Ovary (tissue), 9 donors: ENCODE results near the gene RFPL1. TPM values are rescaled to one million over a fixed set of nuclear protein-coding genes. Genes with fewer than 3 reads are reported as not detected.
"Not testable (repeated sequence)": the region's sequence is repeated elsewhere in the genome, so short reads cannot be mapped to it uniquely, and the experiment has no call there.

ENCODE experiments used
- DNase-seq, 5 donors: peaks; one replicate each; pipeline ENCODE4 v3.0.0-alpha.2; 2019 to 2020
- H3K27ac ChIP-seq, 2 donors: fragments of 200-600 bp; one replicate each; pipeline versions ENCODE4 v1.5.1 to v1.8.0; 2019 to 2022
- H3K27me3 ChIP-seq: fragments of 200-600 bp; one replicate; pipeline ENCODE4 v1.8.0; 2022
- H3K36me3 ChIP-seq: fragments of 200-600 bp; sonication (generic); one replicate; pipeline ENCODE4 v1.5.1; 2019
- H3K4me1 ChIP-seq: one replicate; pipeline ENCODE4 v1.8.1; 2013; ENCODE audit warnings: mild to moderate bottlenecking, moderate library complexity; ENCODE audit not compliant: insufficient read depth
- H3K4me3 ChIP-seq: fragments of 200-600 bp; sonication (generic); one replicate; pipeline ENCODE4 v1.5.1; 2017
- H3K9me3 ChIP-seq, 2 donors: fragments of 200-600 bp in 1 of 2; sonication (generic) in 1 of 2; one replicate each; pipeline versions ENCODE4 v1.5.1 to v1.8.1; 2013 to 2019; ENCODE audit warnings: mild to moderate bottlenecking in 1 of 2, moderate library complexity in 1 of 2
- EP300 ChIP-seq: sonication (generic); formaldehyde crosslinking; IDR thresholded peaks from one replicate; pipeline ENCODE4 v1.6.1; 2017; ENCODE audit warnings: antibody characterized with exemption
- POLR2A ChIP-seq: fragments of 450-650 bp; IDR thresholded peaks from one replicate; pipeline ENCODE4 v1.6.1; 2017; ENCODE audit warnings: antibody characterized with exemption, mild to moderate bottlenecking, moderate library complexity
- WGBS, 3 donors: extraction: QIAGEN DNeasy Blood & Tissue Kit in 1 of 3; methylation state at CpG; one replicate each; pipeline versions ENCODE4 v1.1.5 to v1.1.7; 2013 to 2017; 5-methylcytosine and 5-hydroxymethylcytosine counted together
- intact Hi-C, 4 donors: fragments of 100-400 bp; cut with DNase I; formaldehyde crosslinking; loops; one replicate each; pipeline versions ENCODE4 v1.11.0 to v1.15.1; 2022 to 2023
- polyA plus RNA-seq, 2 donors: library from polyadenylated mRNA; stranded (reverse); fragments of 200-250 nt in 1 of 2; fragments of 350-450 nt in 1 of 2; fragmentation: Illumina TruSeq in 1 of 2; extraction: RNeasy Lipid Tissue Mini Kit (QIAGEN cat#74804) in 1 of 2; gene quantifications; one replicate each; pipeline ENCODE4 v1.2.3, GENCODE V29; 2013 to 2014
- total RNA-seq, 7 donors: library from RNA; depleted of rRNA in 2 of 7; stranded (reverse); fragments of >200 nt in 2 of 7; fragmentation: NEBNext Ultra II Directional in 3 of 7; extraction: Animal tissue kit (Norgen Biotek cat#: 25700) in 3 of 7; gene quantifications; one replicate each; pipeline versions ENCODE4 v1.1.0 to v1.2.4, GENCODE V29; 2016 to 2023
- TF ChIP-seq, protein P1 (sequence below), 3 donors: fragments of 450-650 bp in 2 of 3; fragments of 200-600 bp in 1 of 3; IDR thresholded peaks; one replicate each; pipeline versions ENCODE4 v1.5.1 to v1.8.0; 2016 to 2022; ENCODE audit warnings: antibody characterized with exemption in 3 of 3, mild to moderate bottlenecking in 1 of 3
- donor health status: DM: no; HTN: no; CAD: no; lungs with moderate emphysema.
- donor health status: DM: no; HTN: no; CAD: no.
- donor health status: Bipolar disorder and iron deficiency.
- donor health status: DM: yes; HTN: yes; CAD: no.
- donor health status: DM: no; HTN: no; CAD: no.
- donor health status: DM: yes; HTN: yes; CAD: no.

Gene RFPL1
- total and polyA plus RNA-seq, 9 donors = not detected

- TF ChIP-seq POLR2A = no peak
- no peak for TF ChIP-seq EP300
- TF ChIP-seq, protein P1, sequence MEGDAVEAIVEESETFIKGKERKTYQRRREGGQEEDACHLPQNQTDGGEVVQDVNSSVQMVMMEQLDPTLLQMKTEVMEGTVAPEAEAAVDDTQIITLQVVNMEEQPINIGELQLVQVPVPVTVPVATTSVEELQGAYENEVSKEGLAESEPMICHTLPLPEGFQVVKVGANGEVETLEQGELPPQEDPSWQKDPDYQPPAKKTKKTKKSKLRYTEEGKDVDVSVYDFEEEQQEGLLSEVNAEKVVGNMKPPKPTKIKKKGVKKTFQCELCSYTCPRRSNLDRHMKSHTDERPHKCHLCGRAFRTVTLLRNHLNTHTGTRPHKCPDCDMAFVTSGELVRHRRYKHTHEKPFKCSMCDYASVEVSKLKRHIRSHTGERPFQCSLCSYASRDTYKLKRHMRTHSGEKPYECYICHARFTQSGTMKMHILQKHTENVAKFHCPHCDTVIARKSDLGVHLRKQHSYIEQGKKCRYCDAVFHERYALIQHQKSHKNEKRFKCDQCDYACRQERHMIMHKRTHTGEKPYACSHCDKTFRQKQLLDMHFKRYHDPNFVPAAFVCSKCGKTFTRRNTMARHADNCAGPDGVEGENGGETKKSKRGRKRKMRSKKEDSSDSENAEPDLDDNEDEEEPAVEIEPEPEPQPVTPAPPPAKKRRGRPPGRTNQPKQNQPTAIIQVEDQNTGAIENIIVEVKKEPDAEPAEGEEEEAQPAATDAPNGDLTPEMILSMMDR (IDR thresholded peaks at IDR 0.05) = peak; percentile 56 to 71 (median 67)
- intact Hi-C loops = loop anchor here in 2 of 4 donors (10.0 kb wide), 2 partner anchors 120 to 130 kb away; no protein-coding TSS in a partner anchor
- H3K27me3 ChIP-seq = no peaks in the 10 kb centered on the region
- no peak overlapping the region for H3K4me3 ChIP-seq
- DNase-seq = peak; percentile 58 to 79 (median 73)
- WGBS, 3 donors = 4 to 5% (median 4%) methylated on average over 10 of the region's 10 CpGs
- H3K9me3 ChIP-seq = no peaks in the 10 kb centered on the region
- no peaks in the 10 kb centered on the region for H3K4me1 ChIP-seq
- no peaks in the 10 kb centered on the region for H3K36me3 ChIP-seq
- no peak overlapping the region for H3K27ac ChIP-seq
These were observed 43.3 kb upstream of the RFPL1 start for GRCh38 chr22:29394931-29395581.

DNA sequence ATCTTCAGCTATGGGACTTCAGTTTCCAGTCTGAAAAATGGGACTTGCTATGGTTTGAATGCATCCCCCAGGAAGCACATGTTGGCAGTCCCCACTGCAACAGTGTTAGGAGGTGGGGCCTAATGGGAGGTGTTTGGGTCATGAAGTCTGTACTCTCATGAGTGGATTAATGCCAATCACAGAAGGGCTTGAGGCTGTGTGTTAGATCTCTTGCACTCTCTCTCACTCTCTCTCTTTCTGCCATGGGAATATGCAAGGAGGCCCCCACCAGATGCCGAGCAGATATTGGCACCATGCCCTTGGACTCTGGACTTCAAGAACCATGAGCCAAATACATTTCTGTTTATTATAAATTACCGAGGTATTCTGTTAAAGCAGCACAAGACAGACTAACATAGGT lies 42.3 kb upstream of the RFPL1 start:
- no peaks in the 10 kb centered on the region for H3K36me3 ChIP-seq
- H3K9me3 ChIP-seq = no peaks in the 10 kb centered on the region
- intact Hi-C loops = loop anchor here in 2 of 4 donors (10.0 kb wide), 2 partner anchors 119 to 129 kb away; no protein-coding TSS in a partner anchor
- no peak overlapping the region for H3K4me3 ChIP-seq
- WGBS, 3 donors = 18 to 34% (median 32%) methylated on average over 2 of the region's 2 CpGs
- DNase-seq = no peak
- H3K27me3 ChIP-seq = no peaks in the 10 kb centered on the region
- no peaks in the 10 kb centered on the region for H3K4me1 ChIP-seq
- no peak for TF ChIP-seq EP300
- TF ChIP-seq, protein P1 (IDR thresholded peaks at IDR 0.05) = no peak
- TF ChIP-seq POLR2A = no peak
- no peak overlapping the region for H3K27ac ChIP-seq

DNA sequence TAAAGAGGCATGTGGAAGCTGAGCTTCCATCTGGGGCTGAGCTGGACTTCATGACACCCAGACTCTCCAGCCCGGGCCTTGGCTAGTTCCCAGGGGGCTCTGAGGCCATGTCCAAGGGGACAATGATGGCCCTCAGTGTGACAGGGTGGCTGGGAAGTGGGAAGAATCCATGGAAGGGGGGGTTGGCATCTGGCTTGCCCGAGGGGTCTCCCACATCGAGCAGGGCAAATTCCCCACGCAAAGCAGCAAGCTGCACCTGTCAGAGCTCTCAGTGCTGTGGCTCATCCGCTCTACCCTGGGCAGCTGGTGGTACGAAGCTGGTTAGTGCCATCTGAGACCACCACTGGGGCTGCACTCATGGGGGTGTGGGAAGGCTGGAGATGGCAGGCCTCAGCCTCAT lies 40.6 kb upstream of the RFPL1 start:
- 79 to 89% (median 83%) methylated on average over 6 of the region's 6 CpGs for WGBS, 3 donors
- DNase-seq = no peak
- H3K27me3 ChIP-seq = no peaks in the 10 kb centered on the region
- H3K4me3 ChIP-seq = no peak overlapping the region
- H3K27ac ChIP-seq = no peak overlapping the region
- H3K4me1 ChIP-seq = no peaks in the 10 kb centered on the region
- H3K9me3 ChIP-seq = no peaks in the 10 kb centered on the region
- TF ChIP-seq, protein P1 (IDR thresholded peaks at IDR 0.05) = no peak
- TF ChIP-seq EP300 = no peak
- no peak for TF ChIP-seq POLR2A
- H3K36me3 ChIP-seq = no peaks in the 10 kb centered on the region
- intact Hi-C loops = loop anchor here in 2 of 4 donors (10.0 kb wide), 2 partner anchors 117 to 127 kb away; no protein-coding TSS in a partner anchor

DNA sequence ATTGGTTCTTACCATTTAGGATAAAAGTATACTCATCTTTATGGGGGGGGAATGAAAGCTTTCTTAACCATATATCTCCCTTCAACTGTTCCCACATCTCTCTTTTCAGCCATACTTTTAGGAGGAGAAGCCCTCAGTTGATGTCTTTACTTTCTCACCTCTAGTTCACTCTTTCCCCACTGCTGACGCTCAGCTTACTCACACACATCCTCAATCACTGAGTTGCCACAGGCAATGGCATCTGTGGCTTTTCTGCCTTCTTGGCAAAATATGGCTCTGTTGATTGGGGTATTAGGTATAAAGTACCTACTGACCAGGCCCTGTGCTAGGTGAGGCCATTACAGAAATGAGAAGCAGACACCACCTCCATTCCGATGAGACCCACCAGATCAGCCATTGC lies 37.8 kb upstream of the RFPL1 start:
- Histone ChIP-seq H3K27me3 (no peaks in the 10 kb centered on the region), H3K4me3 (no peak overlapping the region), H3K36me3 (no peaks in the 10 kb centered on the region), H3K4me1 (no peaks in the 10 kb centered on the region), H3K9me3 (no peaks in the 10 kb centered on the region), H3K27ac (no peak overlapping the region)
- intact Hi-C loops = no loop called here
- DNase-seq = no peak
- WGBS, 3 donors = 90% methylated on average over 2 of the region's 2 CpGs
- TF ChIP-seq POLR2A (no peak), EP300 (no peak)
- TF ChIP-seq, protein P1 (IDR thresholded peaks at IDR 0.05) = no peak

- intact Hi-C loops, H3K27me3 ChIP-seq, DNase-seq, H3K4me1 ChIP-seq, H3K27ac ChIP-seq, H3K36me3 ChIP-seq, H3K4me3 ChIP-seq, H3K9me3 ChIP-seq: not testable (repeated sequence)
- WGBS, 3 donors = 67 to 77% (median 70%) methylated on average over 6 of the region's 6 CpGs
These were observed 36.8 kb upstream of the RFPL1 start for GRCh38 chr22:29401538-29401937.
